Activated T-cell treated with anti-CD3 and anti-CD28 coated beads, Interleukin-2, amount 50 U/mL, for 48 hours (primary cell): ENCODE results near the gene SARS2.
"Not testable (repeated sequence)": the region's sequence is repeated elsewhere in the genome, so short reads cannot be mapped to it uniquely, and the experiment has no call there.

Experiments used
- DNase-seq, 2 experiments: peaks; one replicate each; pipeline ENCODE4 v3.0.0-alpha.2; 2020

Gene SARS2

GRCh38 chr19:38889803-38890202 is 40.8 kb downstream of the SARS2 start:
- no peak for DNase-seq

- no peak for DNase-seq
Observed at GRCh38 chr19:38888876-38889275, 41.7 kb downstream of the SARS2 start.

GRCh38 chr19:38884691-38885090 is 45.9 kb downstream of the SARS2 start:
- DNase-seq: not testable (repeated sequence)

- no peak for DNase-seq
Observed at GRCh38 chr19:38883286-38883685, 47.3 kb downstream of the SARS2 start.

GRCh38 chr19:38880882-38881609 is 49.5 kb downstream of the SARS2 start:
- no peak for DNase-seq

GRCh38 chr19:38880076-38880881 is 50.3 kb downstream of the SARS2 start:
- no peak for DNase-seq

GRCh38 chr19:38879400-38879751 is 51.2 kb downstream of the SARS2 start:
- no peak for DNase-seq

- DNase-seq: peak in 1 of 2 experiments; percentile 48
Observed at GRCh38 chr19:38878575-38879399, 51.8 kb downstream of the SARS2 start.

- peak; percentile 74 to 82 for DNase-seq
Observed at GRCh38 chr19:38877781-38878574, 52.6 kb downstream of the SARS2 start, which contains the start of gene RINL. TSS of gene RINL (minus strand) at chr19:38878275. CDS start at chr19:38876742, 1,533 bp downstream.

GRCh38 chr19:38875656-38876395 is 54.7 kb downstream of the SARS2 start:
- no peak for DNase-seq

- not testable (repeated sequence) for DNase-seq
Observed at GRCh38 chr19:38873400-38873799, 57.2 kb downstream of the SARS2 start.

GRCh38 chr19:38870612-38871011 is 60.0 kb downstream of the SARS2 start:
- DNase-seq: no peak

GRCh38 chr19:38869836-38870607 is 60.5 kb downstream of the SARS2 start:
- DNase-seq: peak; percentile 95 to 96

- DNase-seq: peak; percentile 52 to 67
Observed at GRCh38 chr19:38869160-38869835, 61.3 kb downstream of the SARS2 start.

GRCh38 chr19:38868551-38868950 is 62.0 kb downstream of the SARS2 start:
- no peak for DNase-seq

- no peak for DNase-seq
Observed at GRCh38 chr19:38867171-38867780, 63.3 kb downstream of the SARS2 start.
